Mucosa of descending colon (tissue), 3 donors: Measurements from ENCODE around the gene PSD. TPM values are rescaled to one million over a fixed set of nuclear protein-coding genes. Genes with fewer than 3 reads are reported as not detected.

ENCODE experiments used
- ATAC-seq: fragments of 200-7000 bp; cut with Tn5 transposase; one replicate; pipeline ENCODE4 v1.9.1; 2020; ENCODE audit warnings: mild to moderate bottlenecking, moderate library complexity
- DNase-seq, 3 donors: peaks; one replicate each; pipeline ENCODE4 v3.0.0-alpha.2; 2020
- H3K36me3 ChIP-seq: fragments of 200-600 bp; one replicate; pipeline ENCODE4 v1.8.0; 2021; ENCODE audit warnings: low read depth, mild to moderate bottlenecking
- H3K4me1 ChIP-seq: fragments of 200-600 bp; one replicate; pipeline ENCODE4 v1.8.0; 2021; ENCODE audit warnings: low read depth, mild to moderate bottlenecking
- H3K4me3 ChIP-seq: fragments of 200-600 bp; one replicate; pipeline ENCODE4 v1.8.0; 2021; ENCODE audit warnings: mild to moderate bottlenecking
- H3K9me3 ChIP-seq: fragments of 200-600 bp; one replicate; pipeline ENCODE4 v1.8.0; 2021; ENCODE audit warnings: mild to moderate bottlenecking
- intact Hi-C, 2 donors: fragments of 100-400 bp; cut with DNase I in 1 of 2; cut with micrococcal nuclease in 1 of 2; formaldehyde crosslinking; loops; one replicate each; pipeline versions ENCODE4 v1.11.0 to v1.11.1; 2022; cut with DNase I, micrococcal nuclease
- total RNA-seq, 3 donors: library from RNA; stranded (reverse); fragmentation: NEBNext Ultra II Directional in 2 of 3; extraction: Animal tissue kit (Norgen Biotek cat#: 25700) in 2 of 3; gene quantifications; one replicate each; pipeline versions ENCODE4 v1.2.1 to v1.2.4, GENCODE V29; 2021 to 2023
- TF ChIP-seq, protein P1 (sequence below): fragments of 200-600 bp; IDR thresholded peaks from one replicate; pipeline ENCODE4 v1.8.0; 2022; ENCODE audit warnings: antibody characterized with exemption, mild to moderate bottlenecking
- donor health status: DM: no; HTN: no; CAD: no; lungs with moderate emphysema.
- donor health status: DM: no; HTN: no; CAD: no.
- donor health status: DM: no; HTN: yes; CAD: no.

The PSD gene
- total RNA-seq, 3 donors from 2014 or later, result 8.2 to 228 (median 11.4) TPM

DNA sequence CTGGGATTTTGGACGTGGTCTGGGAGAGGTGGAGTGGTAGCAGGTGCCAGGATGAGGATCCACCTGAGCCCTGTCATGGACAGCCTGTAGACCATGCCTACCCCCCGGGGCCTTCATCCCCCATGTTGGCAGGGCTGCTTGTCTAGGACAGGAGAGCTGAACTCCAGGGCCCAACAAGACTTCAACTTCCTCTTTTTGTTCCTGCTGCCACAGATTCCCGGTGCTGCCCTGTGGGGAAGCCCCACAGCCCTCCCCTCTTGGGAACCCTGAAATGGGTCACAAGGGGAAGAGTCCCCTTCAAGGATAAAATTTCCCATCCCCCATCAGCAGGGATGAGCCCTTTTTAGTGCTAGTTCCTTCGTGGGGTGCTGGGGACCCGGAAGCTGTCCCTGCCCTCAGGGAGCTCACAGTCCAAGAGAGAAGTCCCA is 15.0 kb upstream of the PSD start:
- intact Hi-C loops, result no loop called here
- Histone ChIP-seq H3K4me3 (no peak overlapping the region), H3K36me3 (no peaks in the 10 kb centered on the region), H3K4me1 (peaks cover 15% of the 10 kb centered on the region), H3K9me3 (no peaks in the 10 kb centered on the region)
- DNase-seq (peak in 1 of 3 donors; percentile 57), ATAC-seq (no peak)
- TF ChIP-seq, protein P1, sequence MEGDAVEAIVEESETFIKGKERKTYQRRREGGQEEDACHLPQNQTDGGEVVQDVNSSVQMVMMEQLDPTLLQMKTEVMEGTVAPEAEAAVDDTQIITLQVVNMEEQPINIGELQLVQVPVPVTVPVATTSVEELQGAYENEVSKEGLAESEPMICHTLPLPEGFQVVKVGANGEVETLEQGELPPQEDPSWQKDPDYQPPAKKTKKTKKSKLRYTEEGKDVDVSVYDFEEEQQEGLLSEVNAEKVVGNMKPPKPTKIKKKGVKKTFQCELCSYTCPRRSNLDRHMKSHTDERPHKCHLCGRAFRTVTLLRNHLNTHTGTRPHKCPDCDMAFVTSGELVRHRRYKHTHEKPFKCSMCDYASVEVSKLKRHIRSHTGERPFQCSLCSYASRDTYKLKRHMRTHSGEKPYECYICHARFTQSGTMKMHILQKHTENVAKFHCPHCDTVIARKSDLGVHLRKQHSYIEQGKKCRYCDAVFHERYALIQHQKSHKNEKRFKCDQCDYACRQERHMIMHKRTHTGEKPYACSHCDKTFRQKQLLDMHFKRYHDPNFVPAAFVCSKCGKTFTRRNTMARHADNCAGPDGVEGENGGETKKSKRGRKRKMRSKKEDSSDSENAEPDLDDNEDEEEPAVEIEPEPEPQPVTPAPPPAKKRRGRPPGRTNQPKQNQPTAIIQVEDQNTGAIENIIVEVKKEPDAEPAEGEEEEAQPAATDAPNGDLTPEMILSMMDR, result no peak

DNA sequence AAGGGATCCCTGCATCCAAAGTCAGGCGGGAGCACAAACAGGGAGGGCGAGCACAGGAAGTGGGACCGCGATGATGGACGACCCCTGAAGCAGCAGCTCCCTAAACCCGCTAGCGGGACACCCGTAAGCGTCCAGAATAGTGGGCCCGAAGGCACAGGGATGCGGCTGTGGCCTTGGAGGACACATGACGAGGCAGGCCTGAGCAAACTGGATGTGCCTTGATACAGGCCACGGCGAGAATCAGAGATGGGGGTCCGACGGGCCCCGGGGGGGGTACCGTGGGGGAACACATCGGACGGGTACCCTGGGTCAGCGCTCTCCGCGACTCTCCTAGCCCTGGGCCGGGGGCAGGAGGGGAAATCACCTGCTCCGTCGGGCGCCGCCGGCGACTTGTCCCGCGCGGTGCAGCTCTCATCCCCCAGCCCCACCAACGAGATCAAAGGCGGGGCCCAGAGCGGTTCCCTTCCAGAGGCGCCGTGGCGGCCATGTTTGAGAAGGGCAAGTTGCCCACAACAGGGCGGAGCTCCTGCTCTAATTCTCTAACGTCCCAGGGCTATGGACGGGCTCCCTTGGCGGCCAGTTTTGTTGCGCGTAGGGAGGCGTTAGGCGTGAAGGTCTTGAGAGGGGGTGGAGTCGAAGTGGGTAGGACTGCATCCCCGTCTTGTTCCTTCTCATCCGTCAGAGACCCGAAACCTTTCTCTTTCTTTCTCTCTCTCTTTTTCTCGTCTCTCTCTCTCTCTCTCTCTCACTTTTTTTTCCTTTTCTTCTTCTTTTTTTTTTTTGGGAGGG is 13.8 kb upstream of the PSD start, which contains the start of gene CUEDC2:
CUEDC2 (minus strand) TSS at position 413 of the 789 bp plus-strand sequence. CDS start 7,386 bp downstream, outside the sequence.
- TF ChIP-seq, protein P1, result no peak
- Histone ChIP-seq H3K4me1 (peaks cover 15% of the 10 kb centered on the region), H3K9me3 (no peaks in the 10 kb centered on the region), H3K36me3 (no peaks in the 10 kb centered on the region), H3K4me3 (peak within 1 kb of the TSS; percentile 70)
- ATAC-seq, result peak; percentile 98
- intact Hi-C loops, result no loop called here
- DNase-seq, result peak; percentile 98 to 99 (median 99)

DNA sequence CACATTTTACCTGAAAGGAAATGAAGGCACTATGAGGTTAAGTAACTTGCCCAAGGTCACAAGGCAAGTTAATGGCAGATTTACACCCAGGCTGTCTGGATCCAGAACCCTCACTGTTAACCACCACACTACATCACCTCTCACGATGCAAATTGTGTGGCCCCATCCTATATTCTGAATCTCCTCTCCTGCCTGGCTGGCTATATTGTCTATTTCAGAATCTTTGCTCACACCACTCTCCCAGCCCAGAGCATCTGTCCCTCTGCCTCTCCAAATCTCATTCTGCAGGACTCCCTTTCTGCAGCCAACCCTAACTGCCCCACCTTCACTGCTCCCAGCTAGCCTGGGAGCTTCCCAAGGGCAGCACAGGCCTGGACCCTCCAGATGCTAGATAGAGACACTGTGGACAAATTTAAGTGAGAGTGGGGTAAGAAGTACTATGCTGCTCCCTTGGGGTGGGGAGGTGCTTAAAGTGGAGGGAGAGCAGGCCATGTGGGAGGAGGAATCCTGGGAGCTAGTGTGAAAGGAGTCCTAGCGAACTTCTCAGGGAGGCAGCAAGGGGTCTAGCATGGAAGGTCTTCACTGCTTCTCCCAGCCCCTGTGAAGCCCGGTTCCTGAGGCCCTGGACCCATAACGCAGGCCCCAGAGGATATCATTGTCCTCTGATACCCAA is 13.0 kb upstream of the PSD start:
- Histone ChIP-seq H3K9me3 (no peaks in the 10 kb centered on the region), H3K4me3 (no peak overlapping the region), H3K36me3 (no peaks in the 10 kb centered on the region), H3K4me1 (peaks cover 15% of the 10 kb centered on the region)
- intact Hi-C loops, result no loop called here
- ATAC-seq (peak; percentile 8), DNase-seq (no peak)
- TF ChIP-seq, protein P1, result no peak

DNA sequence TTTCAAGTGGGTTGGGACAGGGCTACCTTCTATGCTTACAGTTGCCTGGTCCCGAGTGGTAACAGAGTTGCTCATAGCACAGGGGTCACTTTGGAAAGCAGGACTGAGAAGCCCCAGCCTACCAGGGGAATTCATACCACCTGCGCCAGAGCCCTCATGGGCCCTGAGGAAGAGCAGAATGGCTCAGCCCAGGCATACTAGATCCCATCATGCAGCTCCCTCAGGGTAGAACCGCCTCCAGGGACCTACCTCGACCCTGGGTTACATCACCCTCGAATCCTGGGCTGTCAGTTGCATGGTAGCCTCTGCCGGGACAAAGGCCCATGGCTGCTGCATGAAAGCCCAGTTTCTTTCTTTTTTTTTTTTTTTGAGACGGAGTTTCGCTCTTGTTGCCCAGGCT is 10.9 kb upstream of the PSD start:
- H3K4me1 ChIP-seq, result peaks cover 15% of the 10 kb centered on the region
- no peak overlapping the region for H3K4me3 ChIP-seq
- no peaks in the 10 kb centered on the region for H3K36me3 ChIP-seq
- intact Hi-C loops, result no loop called here
- TF ChIP-seq, protein P1, result no peak
- ATAC-seq, result no peak
- H3K9me3 ChIP-seq, result no peaks in the 10 kb centered on the region
- no peak for DNase-seq

DNA sequence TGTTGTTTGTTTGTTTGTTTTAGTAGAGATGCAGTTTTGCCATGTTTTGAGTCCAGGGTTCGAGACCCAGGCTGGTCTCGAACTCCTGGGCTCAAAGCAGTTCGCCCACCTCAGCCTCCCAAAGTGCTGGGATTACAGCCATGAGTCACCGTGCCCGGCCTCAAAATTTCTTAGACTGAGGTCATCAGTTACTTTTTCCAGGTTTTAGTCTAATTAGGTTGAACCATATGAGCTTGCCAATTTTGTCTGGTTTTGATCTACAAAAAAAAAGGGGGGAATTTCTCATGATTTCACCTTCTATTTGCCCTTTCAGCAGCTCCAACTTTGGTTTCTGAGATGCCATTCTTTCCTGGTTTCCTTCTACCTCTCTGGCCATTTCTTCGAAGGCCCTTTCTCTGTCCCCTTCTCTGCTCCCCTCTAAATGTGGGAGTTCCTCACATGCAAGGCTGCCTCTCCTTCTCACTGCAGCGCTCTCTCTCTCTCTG is 8.3 kb upstream of the PSD start:
- no peaks in the 10 kb centered on the region for H3K9me3 ChIP-seq
- DNase-seq (no peak), ATAC-seq (no peak)
- intact Hi-C loops, result no loop called here
- TF ChIP-seq, protein P1, result no peak
- no peaks in the 10 kb centered on the region for H3K36me3 ChIP-seq
- no peak overlapping the region for H3K4me3 ChIP-seq
- peaks cover 20% of the 10 kb centered on the region for H3K4me1 ChIP-seq
